ENCODE measurements around the gene DPM1.

The DPM1 gene

GRCh38 chr20:50903353-50904051 lies 54.8 kb downstream of the DPM1 start:
- no peak for TF ChIP-seq CTCF (IDR thresholded peaks at IDR 0.05; ENCODE audit: low read depth, low read length, missing control alignments)
- DNase-seq (ENCODE audit: low read depth): no peak
- H3K4me3 ChIP-seq (ENCODE audit: low read depth, low read length): no peak overlapping the region

- H3K4me3 ChIP-seq (ENCODE audit: low read depth, low read length): no peak overlapping the region
- TF ChIP-seq CTCF (IDR thresholded peaks at IDR 0.05; ENCODE audit: low read depth, low read length, missing control alignments): no peak
- DNase-seq (ENCODE audit: low read depth): no peak
Observed at GRCh38 chr20:50901301-50901700, 57.0 kb downstream of the DPM1 start.

GRCh38 chr20:50900261-50900660 lies 58.1 kb downstream of the DPM1 start:
- no peak overlapping the region for H3K4me3 ChIP-seq (ENCODE audit: low read depth, low read length)
- DNase-seq (ENCODE audit: low read depth): no peak
- no peak for TF ChIP-seq CTCF (IDR thresholded peaks at IDR 0.05; ENCODE audit: low read depth, low read length, missing control alignments)

DNA sequence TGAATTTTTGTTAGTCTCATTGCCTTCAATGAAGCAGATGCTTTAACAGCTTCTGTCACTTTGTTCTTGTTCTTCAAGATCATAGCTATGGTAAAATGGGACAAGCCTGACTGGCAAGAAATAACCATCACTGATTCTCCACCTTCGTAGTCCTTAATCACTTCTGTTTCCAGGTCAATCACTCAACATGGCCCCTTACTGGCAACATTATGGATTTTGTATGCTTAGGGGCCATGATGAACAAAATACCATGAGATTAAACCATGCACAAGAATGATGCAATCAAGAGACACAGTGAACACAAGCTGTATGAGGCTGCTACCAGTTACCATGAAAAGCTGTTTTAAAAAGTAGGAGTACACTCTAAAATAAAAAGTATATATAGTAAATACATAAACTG lies 59.9 kb downstream of the DPM1 start:
- DNase-seq (ENCODE audit: low read depth): no peak
- no peak for TF ChIP-seq CTCF (IDR thresholded peaks at IDR 0.05; ENCODE audit: low read depth, low read length, missing control alignments)
- no peak overlapping the region for H3K4me3 ChIP-seq (ENCODE audit: low read depth, low read length)

GRCh38 chr20:50895111-50895830 lies 63.1 kb downstream of the DPM1 start:
- no peak overlapping the region for H3K4me3 ChIP-seq (ENCODE audit: low read depth, low read length)
- no peak for TF ChIP-seq CTCF (IDR thresholded peaks at IDR 0.05; ENCODE audit: low read depth, low read length, missing control alignments)
- DNase-seq (ENCODE audit: low read depth): no peak

DNA sequence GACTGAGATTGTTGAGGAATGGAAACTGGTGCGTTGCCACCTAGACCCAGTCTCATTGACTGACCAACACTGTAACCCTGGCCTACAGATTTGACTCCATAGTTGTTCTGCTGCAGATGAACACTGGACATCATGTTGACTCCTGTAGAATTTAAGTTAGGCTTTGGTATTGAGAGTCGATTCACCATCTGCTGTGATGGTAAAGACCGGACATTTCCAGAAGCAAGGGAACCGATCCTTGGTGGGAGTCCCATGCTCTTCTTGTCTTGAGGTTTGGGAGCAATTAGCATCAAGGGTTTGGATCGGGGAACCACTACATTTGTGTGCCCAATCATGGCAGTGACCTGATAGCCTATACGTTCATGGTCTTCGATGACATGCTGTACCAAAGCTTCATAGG lies 64.7 kb downstream of the DPM1 start:
- TF ChIP-seq CTCF (IDR thresholded peaks at IDR 0.05; ENCODE audit: low read depth, low read length, missing control alignments): no peak
- no peak overlapping the region for H3K4me3 ChIP-seq (ENCODE audit: low read depth, low read length)
- DNase-seq (ENCODE audit: low read depth): no peak

DNA sequence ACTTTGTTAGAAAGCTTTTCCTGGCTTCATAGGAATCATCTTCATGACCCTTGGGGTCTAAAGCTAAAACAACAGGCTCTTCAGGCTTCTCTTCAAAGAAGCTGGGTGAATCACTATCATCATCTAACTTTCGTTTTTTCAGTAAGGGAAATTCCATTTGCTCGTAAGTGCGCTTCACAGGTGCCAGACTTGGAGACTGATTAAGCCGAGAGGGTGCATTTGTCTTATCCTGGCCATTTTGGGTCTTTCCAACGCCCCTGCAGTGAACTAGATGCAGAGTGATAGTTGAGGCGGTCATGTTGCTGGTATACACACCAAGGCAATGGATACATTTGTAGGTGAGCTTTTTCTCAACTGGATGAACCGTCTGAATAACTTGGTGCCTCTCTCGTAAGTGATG lies 65.9 kb downstream of the DPM1 start:
- TF ChIP-seq CTCF (IDR thresholded peaks at IDR 0.05; ENCODE audit: low read depth, low read length, missing control alignments): no peak
- DNase-seq (ENCODE audit: low read depth): no peak
- no peak overlapping the region for H3K4me3 ChIP-seq (ENCODE audit: low read depth, low read length)
